CD4-positive, alpha-beta T cell (primary cell): ENCODE measurements around the gene NXPH1. TPM values are rescaled to one million over a fixed set of nuclear protein-coding genes. Genes with fewer than 3 reads are reported as not detected.

Source experiments
- ATAC-seq: fragments of 200-7000 bp; cut with Tn5 transposase; one replicate; pipeline ENCODE4 v1.10.0; 2022; ENCODE audit warnings: mild to moderate bottlenecking; ENCODE audit not compliant: poor library complexity
- CTCF ChIA-PET: fragments of 350-600 bp; sonication (Branson Sonifier 250); formaldehyde crosslinking; loops from one replicate; lab custom pipeline; 2021; ENCODE audit warnings: antibody characterized with exemption, inconsistent platforms; lab: Charles Lee
- POLR2A ChIA-PET: fragments of 350-600 bp; sonication (Branson Sonifier 250); formaldehyde crosslinking; loops from one replicate; lab custom pipeline; 2021; ENCODE audit warnings: antibody characterized with exemption, inconsistent platforms; lab: Charles Lee
- DNase-seq, 14 experiments: peaks; one replicate each; pipeline ENCODE4 v3.0.0-alpha.2; 2013 to 2020; ENCODE audit warnings: mixed read lengths in 2 of 14
- H3K27ac ChIP-seq, 2 donors: one replicate each; pipeline versions ENCODE4 v1.5.1 to v1.7.0; 2013; ENCODE audit warnings: low read length in 2 of 2, low read depth in 1 of 2, mild to moderate bottlenecking in 1 of 2
- H3K27me3 ChIP-seq, 2 experiments: 1 replicate in 1 of 2; 2 replicates in 1 of 2; pipeline versions ENCODE4 v1.6.1 to v1.7.0; 2013; ENCODE audit warnings: low read length in 2 of 2, control low read depth in 1 of 2, mild to moderate bottlenecking in 1 of 2, moderate library complexity in 1 of 2; ENCODE audit not compliant: insufficient read depth in 2 of 2, control insufficient read depth in 1 of 2
- H3K36me3 ChIP-seq: one replicate; pipeline ENCODE4 v1.6.1; 2013; ENCODE audit warnings: low read length, control low read depth; ENCODE audit not compliant: insufficient read depth
- H3K4me1 ChIP-seq: one replicate; pipeline ENCODE4 v1.6.1; 2013; ENCODE audit warnings: low read length, control low read depth; ENCODE audit not compliant: insufficient read depth
- H3K4me3 ChIP-seq: one replicate; pipeline ENCODE4 v1.5.1; 2013; ENCODE audit warnings: mild to moderate bottlenecking, low read length, moderate library complexity
- H3K9me3 ChIP-seq, 2 experiments: 1 replicate in 1 of 2; 2 replicates in 1 of 2; pipeline versions ENCODE4 v1.6.1 to v1.7.0; 2013; ENCODE audit warnings: low read length in 2 of 2, mild to moderate bottlenecking in 2 of 2, control low read depth in 1 of 2, moderate library complexity in 1 of 2; ENCODE audit not compliant: control insufficient read depth in 1 of 2, insufficient read depth in 1 of 2
- H3K27ac Mint-ChIP-seq: one replicate; pipeline ENCODE4 v1.8.0; 2020; ENCODE audit warnings: mixed read lengths
- H3K27me3 Mint-ChIP-seq: one replicate; pipeline ENCODE4 v1.8.0; 2021; ENCODE audit warnings: mixed read lengths
- H3K36me3 Mint-ChIP-seq: one replicate; pipeline ENCODE4 v1.8.0; 2021; ENCODE audit warnings: low read depth, mixed read lengths
- H3K4me1 Mint-ChIP-seq: one replicate; pipeline ENCODE4 v1.8.0; 2021; ENCODE audit warnings: low read depth, mixed read lengths
- H3K4me3 Mint-ChIP-seq: one replicate; pipeline ENCODE4 v1.8.0; 2020; ENCODE audit warnings: mild to moderate bottlenecking, mixed read lengths
- H3K9me3 Mint-ChIP-seq: one replicate; pipeline ENCODE4 v1.8.0; 2020; ENCODE audit warnings: mixed read lengths
- intact Hi-C, 2 experiments: fragments of 100-400 bp; cut with DNase I in 1 of 2; cut with micrococcal nuclease in 1 of 2; formaldehyde crosslinking; loops; one replicate each; pipeline versions ENCODE4 v1.15.1 to v1.9.0; 2023 to 2025; cut with DNase I, micrococcal nuclease
- total RNA-seq, 174 experiments: library from RNA in 2 of 174; stranded (reverse) in 2 of 174; gene quantifications; one replicate each; pipeline ENCODE4 v1.2.3 and lab custom pipeline; 2021 to 2026
- TF ChIP-seq, protein P1 (sequence below): fragments of 200-600 bp; IDR thresholded peaks from one replicate; pipeline ENCODE4 v1.8.0; 2022; ENCODE audit warnings: antibody characterized with exemption, mild to moderate bottlenecking

The NXPH1 gene
- total RNA-seq, 2 experiments from 2014 or later, result not detected

DNA sequence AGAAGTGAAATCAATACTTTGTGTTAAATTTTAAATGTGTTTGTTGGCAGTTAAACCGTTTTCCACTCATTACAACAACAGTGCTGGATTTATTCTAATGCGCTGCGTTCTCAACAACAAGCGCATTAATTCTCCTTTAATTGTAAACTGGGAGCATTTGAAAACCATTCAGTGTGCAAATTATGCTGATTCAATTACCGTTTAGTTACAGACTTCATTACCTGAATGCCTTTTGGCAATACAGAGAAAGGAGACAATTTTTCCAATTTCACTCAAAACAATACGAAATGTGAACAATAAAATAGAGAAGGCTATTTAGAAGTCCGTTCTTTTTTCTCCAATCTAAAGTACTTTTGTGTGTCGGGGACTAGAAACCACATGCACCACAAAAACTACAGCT lies 4.2 kb downstream of the NXPH1 start:
- Mint-ChIP-seq H3K27ac (no peak overlapping the region), H3K4me1 (peaks cover 24% of the 10 kb centered on the region), H3K36me3 (no peaks in the 10 kb centered on the region), H3K9me3 (no peaks in the 10 kb centered on the region), H3K27me3 (peaks cover 92% of the 10 kb centered on the region), H3K4me3 (no peak overlapping the region)
- H3K9me3 ChIP-seq, result peaks cover 0 to 49% of the 10 kb centered on the region in 2 experiments
- DNase-seq (no peak), ATAC-seq (no peak)
- no peaks in the 10 kb centered on the region for H3K36me3 ChIP-seq
- peaks cover 16% of the 10 kb centered on the region for H3K4me1 ChIP-seq
- no peak overlapping the region for H3K4me3 ChIP-seq
- peaks cover 86 to 98% of the 10 kb centered on the region in 2 experiments for H3K27me3 ChIP-seq
- ChIA-PET POLR2A (no interaction called here), CTCF (no interaction called here)
- H3K27ac ChIP-seq, result no peak overlapping the region
- intact Hi-C loops, result no loop called here
- TF ChIP-seq, protein P1, sequence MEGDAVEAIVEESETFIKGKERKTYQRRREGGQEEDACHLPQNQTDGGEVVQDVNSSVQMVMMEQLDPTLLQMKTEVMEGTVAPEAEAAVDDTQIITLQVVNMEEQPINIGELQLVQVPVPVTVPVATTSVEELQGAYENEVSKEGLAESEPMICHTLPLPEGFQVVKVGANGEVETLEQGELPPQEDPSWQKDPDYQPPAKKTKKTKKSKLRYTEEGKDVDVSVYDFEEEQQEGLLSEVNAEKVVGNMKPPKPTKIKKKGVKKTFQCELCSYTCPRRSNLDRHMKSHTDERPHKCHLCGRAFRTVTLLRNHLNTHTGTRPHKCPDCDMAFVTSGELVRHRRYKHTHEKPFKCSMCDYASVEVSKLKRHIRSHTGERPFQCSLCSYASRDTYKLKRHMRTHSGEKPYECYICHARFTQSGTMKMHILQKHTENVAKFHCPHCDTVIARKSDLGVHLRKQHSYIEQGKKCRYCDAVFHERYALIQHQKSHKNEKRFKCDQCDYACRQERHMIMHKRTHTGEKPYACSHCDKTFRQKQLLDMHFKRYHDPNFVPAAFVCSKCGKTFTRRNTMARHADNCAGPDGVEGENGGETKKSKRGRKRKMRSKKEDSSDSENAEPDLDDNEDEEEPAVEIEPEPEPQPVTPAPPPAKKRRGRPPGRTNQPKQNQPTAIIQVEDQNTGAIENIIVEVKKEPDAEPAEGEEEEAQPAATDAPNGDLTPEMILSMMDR, result no peak

DNA sequence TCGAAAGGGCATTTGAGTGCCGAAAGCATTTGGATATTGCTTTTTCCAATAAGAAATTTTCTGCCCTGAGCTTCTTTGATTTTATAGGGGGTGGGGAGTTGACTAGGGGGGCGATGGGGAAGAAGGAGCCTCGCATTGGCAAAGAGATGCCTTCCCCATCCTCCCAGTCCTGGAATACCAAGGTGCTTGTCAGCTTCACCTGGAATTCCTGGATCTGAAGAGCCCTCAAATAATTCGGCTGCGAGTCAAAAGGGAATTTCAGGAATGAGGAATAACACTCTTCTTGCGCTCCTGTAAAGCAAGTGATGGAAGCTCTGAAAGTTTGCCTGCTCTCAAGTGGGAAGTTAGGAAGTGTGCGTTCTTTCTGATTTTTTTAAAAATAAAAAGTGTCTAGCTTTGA lies 7.3 kb downstream of the NXPH1 start:
- H3K4me3 Mint-ChIP-seq, result no peak overlapping the region
- ATAC-seq (no peak), DNase-seq (no peak)
- TF ChIP-seq, protein P1, result no peak
- Histone ChIP-seq H3K4me1 (peaks cover 21% of the 10 kb centered on the region), H3K9me3 (peaks cover 6 to 44% of the 10 kb centered on the region in 2 experiments), H3K4me3 (no peak overlapping the region), H3K27me3 (peaks cover 76 to 98% of the 10 kb centered on the region in 2 experiments), H3K36me3 (no peaks in the 10 kb centered on the region), H3K27ac (no peak overlapping the region)
- CTCF ChIA-PET, result no interaction called here
- POLR2A ChIA-PET, result no interaction called here
- no peaks in the 10 kb centered on the region for H3K36me3 Mint-ChIP-seq
- no peak overlapping the region for H3K27ac Mint-ChIP-seq
- intact Hi-C loops, result no loop called here
- peaks cover 20% of the 10 kb centered on the region for H3K4me1 Mint-ChIP-seq
- no peaks in the 10 kb centered on the region for H3K9me3 Mint-ChIP-seq
- H3K27me3 Mint-ChIP-seq, result peaks cover 97% of the 10 kb centered on the region

DNA sequence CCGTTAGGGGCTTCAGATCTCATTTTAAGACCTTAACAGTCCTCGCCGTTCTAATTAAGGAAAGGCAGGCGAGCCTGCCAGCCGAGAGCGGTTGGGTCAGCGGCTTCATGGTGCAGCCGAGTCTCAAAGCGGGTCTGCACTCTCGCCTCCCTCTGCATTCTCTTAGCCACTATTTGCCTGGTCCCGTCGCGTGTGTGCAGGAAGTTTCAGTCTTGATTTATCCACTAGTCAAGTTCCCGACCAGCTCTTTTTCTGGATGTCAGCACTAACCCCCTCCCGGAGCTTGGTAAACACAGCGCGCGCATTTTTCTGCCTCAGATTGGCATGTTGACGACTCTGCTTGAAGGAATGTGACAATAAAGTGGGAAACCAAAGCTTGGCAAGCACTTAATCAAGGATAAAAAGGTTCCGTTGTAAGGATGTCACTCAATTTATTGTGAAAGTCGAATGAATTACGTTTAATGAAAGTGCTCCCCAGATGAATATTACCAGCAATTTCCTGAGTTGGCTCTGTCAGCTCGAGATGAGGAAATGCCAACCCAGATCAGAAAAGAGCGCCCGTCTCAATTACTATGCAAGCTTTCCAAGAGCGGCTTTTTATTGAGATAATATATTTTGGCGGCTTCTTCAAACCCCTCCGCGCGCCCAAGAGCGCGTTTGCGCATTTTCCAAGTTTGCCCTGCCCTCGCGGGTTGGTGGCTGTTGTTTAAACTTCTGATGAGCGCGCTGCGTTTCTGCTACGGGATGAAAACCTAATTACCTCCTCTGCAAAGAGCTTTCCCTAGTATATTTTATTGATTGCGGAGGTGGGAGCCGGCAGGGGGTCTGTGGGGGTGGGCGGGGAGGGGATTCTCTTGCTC lies 7.9 kb downstream of the NXPH1 start:
- H3K36me3 ChIP-seq, result no peaks in the 10 kb centered on the region
- TF ChIP-seq, protein P1, result no peak
- ATAC-seq (no peak), DNase-seq (no peak)
- peaks cover 71 to 95% of the 10 kb centered on the region in 2 experiments for H3K27me3 ChIP-seq
- Mint-ChIP-seq H3K27ac (no peak overlapping the region), H3K4me1 (peaks cover 16% of the 10 kb centered on the region), H3K9me3 (no peaks in the 10 kb centered on the region), H3K4me3 (no peak overlapping the region), H3K27me3 (peaks cover 97% of the 10 kb centered on the region), H3K36me3 (no peaks in the 10 kb centered on the region)
- H3K4me1 ChIP-seq, result peaks cover 20% of the 10 kb centered on the region
- ChIA-PET POLR2A (no interaction called here), CTCF (no interaction called here)
- intact Hi-C loops, result no loop called here
- H3K9me3 ChIP-seq, result peaks cover 6 to 41% of the 10 kb centered on the region in 2 experiments
- no peak overlapping the region for H3K4me3 ChIP-seq
- no peak overlapping the region for H3K27ac ChIP-seq
